Measurements from ENCODE around the gene VSIG10. TPM values are rescaled to one million over a fixed set of nuclear protein-coding genes. Genes with fewer than 3 reads are reported as not detected.

The VSIG10 gene
- total and polyA plus RNA-seq, 8 donors = 8.3 to 300 (median 23.1) TPM

- Histone ChIP-seq H3K9me3 (no peaks in the 10 kb centered on the region), H3K27me3 (no peaks in the 10 kb centered on the region), H3K36me3 (peaks cover 16 to 29% (median 28%) of the 10 kb centered on the region in 4 donors), H3K27ac (peak within 1 kb of the TSS in 4 of 5 donors; percentile 41 to 84 (median 81)), H3K4me1 (peaks cover 6 to 24% (median 18%) of the 10 kb centered on the region in 4 donors), H3K4me3 (peak within 1 kb of the TSS; percentile 90 to 96 (median 92))
- TF ChIP-seq POLR2AphosphoS5 (IDR thresholded peaks at IDR 0.05) = peak in 2 of 3 donors; percentile 5 to 71
- no peak for TF ChIP-seq POLR2A (IDR thresholded peaks at IDR 0.05)
- intact Hi-C loops (cut with DNase I; ENCODE audit: low total_unique reads) = no loop called here
- 0 to 1% (median 0%) methylated on average over 26 to 61 of the region's 61 CpGs for WGBS, 5 donors
- DNase-seq = peak; percentile 99
These were observed 87.2 kb downstream of the VSIG10 start, which contains the start of gene RFC5 for GRCh38 chr12:118016424-118017264. TSS of gene RFC5 (plus strand) at chr12:118016703. CDS start at chr12:118016828, 125 bp downstream.

GRCh38 chr12:118015944-118016343 is 87.9 kb downstream of the VSIG10 start:
- Histone ChIP-seq H3K27ac (peak overlapping the region in 2 of 5 donors; percentile 83 to 84), H3K36me3 (peaks cover 16 to 22% (median 21%) of the 10 kb centered on the region in 4 donors), H3K9me3 (no peaks in the 10 kb centered on the region), H3K27me3 (no peaks in the 10 kb centered on the region), H3K4me3 (peak overlapping the region; percentile 90 to 96 (median 92)), H3K4me1 (peaks cover 6 to 24% (median 18%) of the 10 kb centered on the region in 4 donors)
- intact Hi-C loops (cut with DNase I; ENCODE audit: low total_unique reads) = no loop called here
- DNase-seq = peak in 1 of 2 donors; percentile 12
- TF ChIP-seq, protein P1, sequence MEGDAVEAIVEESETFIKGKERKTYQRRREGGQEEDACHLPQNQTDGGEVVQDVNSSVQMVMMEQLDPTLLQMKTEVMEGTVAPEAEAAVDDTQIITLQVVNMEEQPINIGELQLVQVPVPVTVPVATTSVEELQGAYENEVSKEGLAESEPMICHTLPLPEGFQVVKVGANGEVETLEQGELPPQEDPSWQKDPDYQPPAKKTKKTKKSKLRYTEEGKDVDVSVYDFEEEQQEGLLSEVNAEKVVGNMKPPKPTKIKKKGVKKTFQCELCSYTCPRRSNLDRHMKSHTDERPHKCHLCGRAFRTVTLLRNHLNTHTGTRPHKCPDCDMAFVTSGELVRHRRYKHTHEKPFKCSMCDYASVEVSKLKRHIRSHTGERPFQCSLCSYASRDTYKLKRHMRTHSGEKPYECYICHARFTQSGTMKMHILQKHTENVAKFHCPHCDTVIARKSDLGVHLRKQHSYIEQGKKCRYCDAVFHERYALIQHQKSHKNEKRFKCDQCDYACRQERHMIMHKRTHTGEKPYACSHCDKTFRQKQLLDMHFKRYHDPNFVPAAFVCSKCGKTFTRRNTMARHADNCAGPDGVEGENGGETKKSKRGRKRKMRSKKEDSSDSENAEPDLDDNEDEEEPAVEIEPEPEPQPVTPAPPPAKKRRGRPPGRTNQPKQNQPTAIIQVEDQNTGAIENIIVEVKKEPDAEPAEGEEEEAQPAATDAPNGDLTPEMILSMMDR (IDR thresholded peaks at IDR 0.05) = no peak
- WGBS, 5 donors = 11 to 25% (median 21%) methylated on average over 9 of the region's 9 CpGs

DNA sequence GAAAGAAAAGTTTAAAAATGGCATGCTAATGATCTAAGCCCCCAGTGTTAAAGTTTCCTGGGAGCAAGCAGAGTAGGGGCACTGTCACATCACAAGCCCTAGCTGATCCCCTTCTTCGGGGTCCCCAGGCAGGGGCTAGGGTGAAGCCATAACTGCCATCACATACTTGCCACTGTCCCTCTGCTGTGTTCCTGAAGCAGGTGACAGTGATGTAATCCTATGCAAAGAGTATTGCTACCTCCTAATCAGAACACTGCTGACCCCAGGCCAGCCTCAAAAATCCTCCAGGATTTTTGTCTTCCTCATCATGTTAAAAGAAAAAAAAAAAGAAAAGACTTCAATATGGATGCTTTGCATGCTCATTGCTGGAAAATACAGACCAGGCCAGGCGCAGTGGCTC is 88.5 kb downstream of the VSIG10 start:
- TF ChIP-seq EP300 (IDR thresholded peaks at IDR 0.05) (no peak), POLR2AphosphoS5 (IDR thresholded peaks at IDR 0.05) (no peak), POLR2A (IDR thresholded peaks at IDR 0.05) (no peak)
- TF ChIP-seq, protein P1 (IDR thresholded peaks at IDR 0.05) = no peak
- Histone ChIP-seq H3K9me3 (no peaks in the 10 kb centered on the region), H3K27ac (no peak overlapping the region), H3K4me1 (peaks cover 6 to 24% (median 18%) of the 10 kb centered on the region in 4 donors), H3K4me3 (no peak overlapping the region), H3K27me3 (no peaks in the 10 kb centered on the region), H3K36me3 (peaks cover 12 to 15% (median 15%) of the 10 kb centered on the region in 4 donors)
- 85 to 98% (median 90%) methylated on average over 2 of the region's 2 CpGs for WGBS, 5 donors
- intact Hi-C loops (cut with DNase I; ENCODE audit: low total_unique reads) = no loop called here
- no peak for DNase-seq

Small RNA genes within 50 kb of the gene (small RNA-seq; reads per million reads assigned to genes)
- 0 reads per million in 4 donors for gene AC131159.1

Other genes with a start within 250 kb of the VSIG10 start
- gene KSR2, start 135.0 kb downstream of the VSIG10 start, total RNA-seq = 1 to 10 TPM in 2 of 5 donors, under 1 TPM in 2, not detected in 1; 0.14 to 1.4 (median 0.85) TPM
- gene KSR2, start 135.0 kb downstream of the VSIG10 start, polyA plus RNA-seq = under 1 TPM in 2 of 3 donors, not detected in 1; 0.03 to 0.06 TPM
- gene RFC5, start 87.3 kb downstream of the VSIG10 start, total RNA-seq = 100 to 1,000 TPM in 1 of 5 donors, 10 to 100 TPM in 2, 1 to 10 TPM in 1, not detected in 1; 1.3 to 238 (median 20.6) TPM
- 10 to 100 TPM in 1 of 3 donors, 1 to 10 TPM in 2; 7.1 to 10.7 (median 9.0) TPM for gene RFC5, start 87.3 kb downstream of the VSIG10 start, polyA plus RNA-seq
- 100 to 1,000 TPM in 3 of 5 donors, 10 to 100 TPM in 2; 58.9 to 110 (median 101) TPM for gene WSB2, start 42.8 kb downstream of the VSIG10 start, total RNA-seq
- gene WSB2, start 42.8 kb downstream of the VSIG10 start, polyA plus RNA-seq = 10 to 100 TPM; 32.4 to 80.1 (median 79.7) TPM
- 100 to 1,000 TPM; 105 to 274 (median 165) TPM for gene PEBP1, start 32.1 kb upstream of the VSIG10 start, total RNA-seq
- 100 to 1,000 TPM; 221 to 303 (median 223) TPM for gene PEBP1, start 32.1 kb upstream of the VSIG10 start, polyA plus RNA-seq